GM18502 (cell line): ENCODE results near the gene THAP7.

Experiments used
- ATAC-seq: cut with Tn5 transposase; IDR thresholded peaks from one replicate; pipeline ENCODE4 v1.9.1; 2021; ENCODE audit warnings: mild to moderate bottlenecking; ENCODE audit not compliant: unreplicated experiment, poor library complexity

Gene THAP7

GRCh38 chr22:20952544-20953341 is 49.2 kb downstream of the THAP7 start:
- no peak for ATAC-seq

GRCh38 chr22:20951932-20952380 is 50.0 kb downstream of the THAP7 start:
- ATAC-seq = no peak

GRCh38 chr22:20951151-20951931 is 50.6 kb downstream of the THAP7 start:
- ATAC-seq = no peak

- ATAC-seq = no peak
Measured at GRCh38 chr22:20949698-20950183, 52.2 kb downstream of the THAP7 start.
